Brain microvascular endothelial cell (primary cell): ENCODE data around the gene JTB.

Experiments
- DNase-seq: peaks from one replicate; pipeline ENCODE4 v3.0.0-alpha.2; 2020
- H3K27ac ChIP-seq: fragments of 250-450 bp; sonication (Bioruptor Pico); 2 replicates; pipeline ENCODE4 v1.5.1; 2020; ENCODE audit warnings: mild to moderate bottlenecking, moderate library complexity
- H3K27me3 ChIP-seq: fragments of 250-450 bp; sonication (Bioruptor Pico); replicated peaks from 2 replicates; pipeline ENCODE4 v1.5.1; 2020; ENCODE audit warnings: mild to moderate bottlenecking
- H3K36me3 ChIP-seq: fragments of 250-450 bp; sonication (Bioruptor Pico); replicated peaks from 2 replicates; pipeline ENCODE4 v1.5.1; 2020; ENCODE audit warnings: mild to moderate bottlenecking
- H3K4me3 ChIP-seq: 2 replicates; pipeline ENCODE4 v1.5.1; 2011; ENCODE audit warnings: low read depth, mild to moderate bottlenecking, control low read depth, low read length, moderate library complexity
- CTCF ChIP-seq: IDR thresholded peaks from 2 replicates; pipeline ENCODE4 v1.5.1; 2011; ENCODE audit warnings: low read depth, mild to moderate bottlenecking, moderate library complexity, low read length, control low read depth, inconsistent platforms; ENCODE audit errors: missing control alignments
- in situ Hi-C: cut with HindIII; loops from 2 replicates; pipeline ENCODE4 v1.10.0; 2017; ENCODE audit warnings: low sequenced_read_pairs, low pct_ligation_motif_present

Gene JTB

GRCh38 chr1:153926405-153926804 is 51.1 kb downstream of the JTB start:
- H3K36me3 ChIP-seq: peaks cover 2% of the 10 kb centered on the region
- H3K27me3 ChIP-seq: no peaks in the 10 kb centered on the region
- DNase-seq: no peak
- no peak for TF ChIP-seq CTCF
- in situ Hi-C loops: no loop called here
- H3K27ac ChIP-seq: no peak overlapping the region
- H3K4me3 ChIP-seq: no peak overlapping the region
